ENCODE data around the gene SPATA4. TPM values are rescaled to one million over a fixed set of nuclear protein-coding genes. Genes with fewer than 3 reads are reported as not detected.
A peak's percentile ranks its signal among the peaks of the same experiment; 100 is the strongest.

SPATA4 gene
- total and polyA plus RNA-seq, 2 of the 4 experiments (the other 2 are of a cell fraction), result under 0.01 to 0.09 TPM

DNA sequence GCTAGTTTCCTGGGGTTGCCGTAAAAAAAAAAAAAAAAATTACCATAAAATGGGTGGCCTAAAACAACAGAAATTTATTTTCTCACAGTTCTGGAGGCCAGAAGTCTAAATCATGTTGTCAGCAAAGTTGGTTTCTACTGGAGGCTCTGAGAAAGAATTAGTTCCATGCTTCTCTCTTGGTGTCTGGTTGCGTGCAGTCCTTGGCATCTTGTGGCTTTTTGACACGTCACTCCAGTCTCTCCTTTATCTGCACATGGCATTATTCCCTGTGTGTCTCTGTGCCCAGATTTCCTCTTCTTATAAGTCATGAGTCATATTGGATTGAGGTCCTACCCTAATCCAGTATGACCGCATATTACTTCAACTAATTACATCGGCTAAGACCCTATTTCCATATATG lies 38.7 kb downstream of the SPATA4 start:
- no peak overlapping the region for H3K14ac ChIP-seq (replicated peaks; ENCODE audit: low read depth, low read length)
- H3K18ac ChIP-seq (ENCODE audit: low read depth, low read length), result no peak overlapping the region
- H2AK5ac ChIP-seq (ENCODE audit: low read depth, low read length), result no peak overlapping the region
- ChIA-PET CTCF (no interaction called here), POLR2A (ENCODE audit: unreplicated experiment) (no interaction called here)
- no peaks in the 10 kb centered on the region for H3K79me1 ChIP-seq (ENCODE audit: low read depth in 1 of 2, low read length in 2 of 2)
- no peaks in the 10 kb centered on the region for H3K9me1 ChIP-seq (ENCODE audit: insufficient read depth, low read length)
- in situ Hi-C loops (cut with MboI; ENCODE audit: low sequenced_read_pairs) (no loop called here), dilution Hi-C loops (cut with HindIII; ENCODE audit: low sequenced_read_pairs, unreplicated experiment) (no loop called here), intact Hi-C loops (cut with micrococcal nuclease) (no loop called here)
- no TSS peak for BruUV-seq (replicated peaks)
- no peak overlapping the region for H3K4me2 ChIP-seq (ENCODE audit: low read depth, low read length)
- no peaks in the 10 kb centered on the region for H3K27me3 ChIP-seq (ENCODE audit: control insufficient read depth, insufficient read depth, low read length)
- no peak overlapping the region for H2BK120ac ChIP-seq (ENCODE audit: low read depth, low read length)
- 100% methylated on average over 2 of the region's 5 CpGs; no CpG with 5 or more reads in 1 of the 2 experiments for WGBS, 2 experiments (ENCODE audit: extremely low coverage in 2 of 2, insufficient read length in 1 of 2)
- no peak overlapping the region for H4K8ac ChIP-seq (ENCODE audit: low read depth in 2 of 2, low read length in 2 of 2)
- H2AFZ ChIP-seq (replicated peaks; ENCODE audit: low read length, poor library complexity), result no peak overlapping the region
- H3K4me3 ChIP-seq (ENCODE audit: insufficient read depth, low read depth, low read length), result no peak overlapping the region
- H3K36me3 ChIP-seq (ENCODE audit: control insufficient read depth, insufficient read depth, low read length), result no peaks in the 10 kb centered on the region
- H3K4me1 ChIP-seq (ENCODE audit: control insufficient read depth, insufficient read depth, low read length), result no peaks in the 10 kb centered on the region
- H3K4ac ChIP-seq (ENCODE audit: low read depth, low read length), result no peak overlapping the region
- no peak overlapping the region for H2AK9ac ChIP-seq (replicated peaks; ENCODE audit: low read depth, low read length, poor library complexity)
- H4K20me1 ChIP-seq (ENCODE audit: insufficient read depth, low read length), result no peaks in the 10 kb centered on the region
- no peak overlapping the region for H3K9ac ChIP-seq (ENCODE audit: low read depth, low read length)
- no peak overlapping the region for H2BK15ac ChIP-seq (ENCODE audit: low read depth, low read length)
- no peak overlapping the region for H3K56ac ChIP-seq (ENCODE audit: extremely low read depth, insufficient read depth, low read length)
- no peak overlapping the region for H3K23ac ChIP-seq (ENCODE audit: low read depth, low read length)
- H2BK5ac ChIP-seq (ENCODE audit: low read depth, low read length, poor library complexity, severe bottlenecking), result no peak overlapping the region
- H4K91ac ChIP-seq (ENCODE audit: insufficient read depth, low read depth, low read length), result no peak overlapping the region
- no peaks in the 10 kb centered on the region for H3K9me3 ChIP-seq (ENCODE audit: control insufficient read depth, insufficient read depth, low read length)
- no peak for DNase-seq
- no peak overlapping the region for H4K5ac ChIP-seq (ENCODE audit: low read depth, low read length)
- no peak overlapping the region for H3K27ac ChIP-seq (ENCODE audit: insufficient read depth, low read length)
- TF ChIP-seq BHLHE40 (IDR thresholded peaks at IDR 0.05; ENCODE audit: low read depth, low read length) (no peak), CHD1 (IDR thresholded peaks at IDR 0.05; ENCODE audit: low read depth, low read length) (no peak), USF2 (IDR thresholded peaks at IDR 0.05; ENCODE audit: low read depth, low read length) (no peak)
- 0 out of 2 replicates have a peak overlapping the region, but pooled peaks have one; percentile 22 for H2BK20ac ChIP-seq (ENCODE audit: low read depth, low read length)
- ATAC-seq (ENCODE audit: low read depth), result no peak
